Measurements from ENCODE around the gene KRT34.

GRCh38 chr17:41393294-41393693, 11.2 kb upstream of the KRT34 start:
- TF ChIP-seq CTCF (IDR thresholded peaks at IDR 0.05; ENCODE audit: low read depth, low read length) (no peak), EZH2phosphoT487 (IDR thresholded peaks at IDR 0.05; ENCODE audit: low read depth) (no peak)
